Osteocyte (in vitro differentiated cells): ENCODE data around the gene RNASE9. TPM values are rescaled to one million over a fixed set of nuclear protein-coding genes. Genes with fewer than 3 reads are reported as not detected.

ENCODE experiments used
- DNase-seq: peaks from one replicate; pipeline ENCODE4 v3.0.0; 2021; ENCODE audit warnings: mixed read lengths; ENCODE audit not compliant: unreplicated experiment; ENCODE audit errors: extremely low spot score
- H3K27ac Mint-ChIP-seq: one replicate; pipeline ENCODE4 v1.8.0; 2021; ENCODE audit warnings: mild to moderate bottlenecking, mixed read lengths; ENCODE audit not compliant: unreplicated experiment
- H3K27me3 Mint-ChIP-seq: one replicate; pipeline ENCODE4 v1.8.0; 2021; ENCODE audit warnings: mixed read lengths; ENCODE audit not compliant: unreplicated experiment
- H3K36me3 Mint-ChIP-seq: one replicate; pipeline ENCODE4 v1.8.0; 2021; ENCODE audit warnings: mixed read lengths; ENCODE audit not compliant: unreplicated experiment
- H3K4me1 Mint-ChIP-seq: one replicate; pipeline ENCODE4 v1.8.0; 2021; ENCODE audit warnings: mixed read lengths; ENCODE audit not compliant: unreplicated experiment
- H3K4me3 Mint-ChIP-seq: one replicate; pipeline ENCODE4 v1.8.0; 2021; ENCODE audit warnings: mild to moderate bottlenecking, moderate library complexity, mixed read lengths; ENCODE audit not compliant: unreplicated experiment
- H3K9me3 Mint-ChIP-seq: one replicate; pipeline ENCODE4 v1.8.0; 2021; ENCODE audit warnings: mixed read lengths; ENCODE audit not compliant: unreplicated experiment
- CTCF ChIP-seq: fragments of 200-600 bp; sonication (generic); IDR thresholded peaks from 2 replicates; pipeline ENCODE4 v1.5.0; 2021; ENCODE audit warnings: antibody characterized with exemption, mild to moderate bottlenecking, moderate library complexity
- total RNA-seq: library from RNA; stranded (reverse); gene quantifications from 2 replicates; pipeline ENCODE4 v1.2.1, GENCODE V29; 2021

RNASE9 gene
- total RNA-seq, 1 donor from 2014 or later: not detected

- Mint-ChIP-seq H3K27ac (no peak within 1 kb of the TSS), H3K27me3 (peaks cover 21% of the 10 kb centered on the region), H3K36me3 (no peaks in the 10 kb centered on the region), H3K4me3 (no peak within 1 kb of the TSS), H3K9me3 (no peaks in the 10 kb centered on the region), H3K4me1 (no peaks in the 10 kb centered on the region)
- TF ChIP-seq CTCF: no peak
- DNase-seq: no peak
These were observed 26.8 kb upstream of the RNASE9 start, which contains the start of gene RNASE11 for GRCh38 chr14:20587489-20588154. RNASE11 (minus strand) TSS chr14:20588001.

- H3K36me3 Mint-ChIP-seq: no peaks in the 10 kb centered on the region
- H3K27me3 Mint-ChIP-seq: peaks cover 17% of the 10 kb centered on the region
- peak; percentile 57 for DNase-seq
- TF ChIP-seq CTCF: no peak
- H3K9me3 Mint-ChIP-seq: no peaks in the 10 kb centered on the region
- no peak overlapping the region for H3K27ac Mint-ChIP-seq
- H3K4me3 Mint-ChIP-seq: no peak overlapping the region
- no peaks in the 10 kb centered on the region for H3K4me1 Mint-ChIP-seq
These were observed 23.1 kb upstream of the RNASE9 start for GRCh38 chr14:20583908-20584307.

- Mint-ChIP-seq H3K4me1 (no peaks in the 10 kb centered on the region), H3K27me3 (peaks cover 17% of the 10 kb centered on the region), H3K9me3 (no peaks in the 10 kb centered on the region), H3K27ac (no peak overlapping the region), H3K4me3 (no peak overlapping the region), H3K36me3 (no peaks in the 10 kb centered on the region)
- no peak for TF ChIP-seq CTCF
- DNase-seq: no peak
These were observed 22.3 kb upstream of the RNASE9 start for GRCh38 chr14:20583142-20583541.

- DNase-seq: no peak
These were observed 19.4 kb upstream of the RNASE9 start for GRCh38 chr14:20580242-20580641.

More at GRCh38 chr14:20580242-20580641, 19.4 kb upstream of the RNASE9 start:
- no peaks in the 10 kb centered on the region for H3K4me1 Mint-ChIP-seq
- H3K9me3 Mint-ChIP-seq: no peaks in the 10 kb centered on the region
- H3K27ac Mint-ChIP-seq: no peak overlapping the region
- H3K27me3 Mint-ChIP-seq: peaks cover 18% of the 10 kb centered on the region
- no peaks in the 10 kb centered on the region for H3K36me3 Mint-ChIP-seq
- no peak overlapping the region for H3K4me3 Mint-ChIP-seq
- no peak for TF ChIP-seq CTCF
